ENCODE data around the gene FBXO28. TPM values are rescaled to one million over a fixed set of nuclear protein-coding genes. Genes with fewer than 3 reads are reported as not detected.
A peak's percentile ranks its signal among the peaks of the same experiment; 100 is the strongest.

Gene FBXO28
- total RNA-seq, 4 donors from 2014 or later = 7.0 to 31.0 (median 26.4) TPM

- in situ Hi-C loops (cut with MboI; ENCODE audit: low pct_ligation_motif_present in 1 of 4, low pct_unique_long_range_greater_than_20kb in 1 of 4, low sequenced_read_pairs in 3 of 4) = no loop called here
- DNase-seq = no peak
- H3K27me3 ChIP-seq = no peaks in the 10 kb centered on the region
- no peaks in the 10 kb centered on the region for H3K9me3 ChIP-seq
- intact Hi-C loops (cut with DNase I; ENCODE audit: low total_unique reads) = no loop called here
- TF ChIP-seq CTCF (IDR thresholded peaks at IDR 0.05) = no peak
- no peak for TF ChIP-seq POLR2AphosphoS5 (IDR thresholded peaks at IDR 0.05)
- TF ChIP-seq POLR2A (IDR thresholded peaks at IDR 0.05) = no peak
- no peak for TF ChIP-seq EP300 (IDR thresholded peaks at IDR 0.05; ENCODE audit: low read depth)
- H3K36me3 ChIP-seq = no peaks in the 10 kb centered on the region
- H3K4me3 ChIP-seq = no peak overlapping the region
- WGBS, 2 donors (ENCODE audit: low coverage in 1 of 2) = 0 to 81% methylated on average over 1 to 4 of the region's 4 CpGs
- H3K4me1 ChIP-seq = peaks cover 0 to 10% (median 4%) of the 10 kb centered on the region in 4 donors
- H3K27ac ChIP-seq = no peak overlapping the region
These were observed 31.8 kb upstream of the FBXO28 start for GRCh38 chr1:224082146-224082545.

GRCh38 chr1:224084867-224085266 lies 29.0 kb upstream of the FBXO28 start:
- in situ Hi-C loops (cut with MboI; ENCODE audit: low pct_ligation_motif_present in 1 of 4, low pct_unique_long_range_greater_than_20kb in 1 of 4, low sequenced_read_pairs in 3 of 4) = no loop called here
- no peak for DNase-seq
- Histone ChIP-seq H3K36me3 (no peaks in the 10 kb centered on the region), H3K4me1 (peaks cover 0 to 10% (median 5%) of the 10 kb centered on the region in 4 donors), H3K27me3 (no peaks in the 10 kb centered on the region), H3K4me3 (no peak overlapping the region), H3K27ac (no peak overlapping the region), H3K9me3 (no peaks in the 10 kb centered on the region)
- intact Hi-C loops (cut with DNase I; ENCODE audit: low total_unique reads) = no loop called here
- TF ChIP-seq EP300 (IDR thresholded peaks at IDR 0.05; ENCODE audit: low read depth) = no peak
- TF ChIP-seq POLR2AphosphoS5 (IDR thresholded peaks at IDR 0.05) = no peak
- no peak for TF ChIP-seq CTCF (IDR thresholded peaks at IDR 0.05)
- TF ChIP-seq POLR2A (IDR thresholded peaks at IDR 0.05) = no peak
- 50 to 64% methylated on average over 2 to 4 of the region's 4 CpGs for WGBS, 2 donors (ENCODE audit: low coverage in 1 of 2)

GRCh38 chr1:224085421-224086108 lies 28.3 kb upstream of the FBXO28 start:
- 72 to 82% methylated on average over 2 to 4 of the region's 4 CpGs for WGBS, 2 donors (ENCODE audit: low coverage in 1 of 2)
- H3K4me1 ChIP-seq = peaks cover 0 to 10% (median 6%) of the 10 kb centered on the region in 4 donors
- no peak for DNase-seq
- no peaks in the 10 kb centered on the region for H3K27me3 ChIP-seq
- peak overlapping the region; percentile 46 to 65 (median 61) for H3K27ac ChIP-seq
- in situ Hi-C loops (cut with MboI; ENCODE audit: low pct_ligation_motif_present in 1 of 4, low pct_unique_long_range_greater_than_20kb in 1 of 4, low sequenced_read_pairs in 3 of 4) (no loop called here), intact Hi-C loops (cut with DNase I; ENCODE audit: low total_unique reads) (no loop called here)
- TF ChIP-seq CTCF (IDR thresholded peaks at IDR 0.05) (no peak), POLR2A (IDR thresholded peaks at IDR 0.05) (no peak), POLR2AphosphoS5 (IDR thresholded peaks at IDR 0.05) (no peak), EP300 (IDR thresholded peaks at IDR 0.05; ENCODE audit: low read depth) (no peak)
- no peaks in the 10 kb centered on the region for H3K36me3 ChIP-seq
- H3K9me3 ChIP-seq = no peaks in the 10 kb centered on the region
- no peak overlapping the region for H3K4me3 ChIP-seq

- peak overlapping the region in 1 of 4 donors; percentile 15 for H3K27ac ChIP-seq
- H3K27me3 ChIP-seq = no peaks in the 10 kb centered on the region
- H3K36me3 ChIP-seq = no peaks in the 10 kb centered on the region
- in situ Hi-C loops (cut with MboI; ENCODE audit: low pct_ligation_motif_present in 1 of 4, low pct_unique_long_range_greater_than_20kb in 1 of 4, low sequenced_read_pairs in 3 of 4) (no loop called here), intact Hi-C loops (cut with DNase I; ENCODE audit: low total_unique reads) (no loop called here)
- no peak for DNase-seq
- no peaks in the 10 kb centered on the region for H3K9me3 ChIP-seq
- peaks cover 0 to 10% (median 6%) of the 10 kb centered on the region in 4 donors for H3K4me1 ChIP-seq
- TF ChIP-seq EP300 (IDR thresholded peaks at IDR 0.05; ENCODE audit: low read depth) = no peak
- no peak for TF ChIP-seq CTCF (IDR thresholded peaks at IDR 0.05)
- no peak for TF ChIP-seq POLR2A (IDR thresholded peaks at IDR 0.05)
- no peak for TF ChIP-seq POLR2AphosphoS5 (IDR thresholded peaks at IDR 0.05)
- no peak overlapping the region for H3K4me3 ChIP-seq
- WGBS, 2 donors (ENCODE audit: low coverage in 1 of 2) = 49 to 58% methylated on average over 2 of the region's 2 CpGs
These were observed 26.6 kb upstream of the FBXO28 start for GRCh38 chr1:224087286-224087794.

Data from transverse colon (tissue), 4 donors.